OCI-LY1 (cell line): ENCODE results near the gene MTSS2.

Experiments used
- CTCF ChIP-seq: fragments of 200-600 bp; sonication (generic), shearing (Covaris generic); IDR thresholded peaks from 2 replicates; pipeline ENCODE4 v1.5.1; 2017; ENCODE audit warnings: mild to moderate bottlenecking, antibody characterized with exemption, low read length, moderate library complexity, mixed read lengths
- EZH2 ChIP-seq: fragments of 200-600 bp; sonication (generic), shearing (Covaris generic); IDR thresholded peaks from 2 replicates; pipeline ENCODE4 v1.8.0; 2017; ENCODE audit warnings: borderline replicate concordance, mixed run types, mild to moderate bottlenecking, antibody characterized with exemption, low read length, moderate library complexity, mixed read lengths

- TF ChIP-seq CTCF (no peak), EZH2 (no peak)
These were observed 32.4 kb downstream of the MTSS2 start for GRCh38 chr16:70653406-70653805.
